HG03457 (cell line): ENCODE measurements around the gene CHMP4B.

ENCODE experiments used
- ATAC-seq: cut with Tn5 transposase; IDR thresholded peaks from one replicate; pipeline ENCODE4 v1.9.1; 2021; ENCODE audit warnings: moderate number of reproducible peaks; ENCODE audit not compliant: unreplicated experiment

The CHMP4B gene, protein sequence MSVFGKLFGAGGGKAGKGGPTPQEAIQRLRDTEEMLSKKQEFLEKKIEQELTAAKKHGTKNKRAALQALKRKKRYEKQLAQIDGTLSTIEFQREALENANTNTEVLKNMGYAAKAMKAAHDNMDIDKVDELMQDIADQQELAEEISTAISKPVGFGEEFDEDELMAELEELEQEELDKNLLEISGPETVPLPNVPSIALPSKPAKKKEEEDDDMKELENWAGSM

GRCh38 chr20:33810885-33811775 lies at the start of gene CHMP4B:
CHMP4B (plus strand) TSS chr20:33811348; CDS start chr20:33811469, 121 bp downstream.
- peak; percentile 89 for ATAC-seq

DNA sequence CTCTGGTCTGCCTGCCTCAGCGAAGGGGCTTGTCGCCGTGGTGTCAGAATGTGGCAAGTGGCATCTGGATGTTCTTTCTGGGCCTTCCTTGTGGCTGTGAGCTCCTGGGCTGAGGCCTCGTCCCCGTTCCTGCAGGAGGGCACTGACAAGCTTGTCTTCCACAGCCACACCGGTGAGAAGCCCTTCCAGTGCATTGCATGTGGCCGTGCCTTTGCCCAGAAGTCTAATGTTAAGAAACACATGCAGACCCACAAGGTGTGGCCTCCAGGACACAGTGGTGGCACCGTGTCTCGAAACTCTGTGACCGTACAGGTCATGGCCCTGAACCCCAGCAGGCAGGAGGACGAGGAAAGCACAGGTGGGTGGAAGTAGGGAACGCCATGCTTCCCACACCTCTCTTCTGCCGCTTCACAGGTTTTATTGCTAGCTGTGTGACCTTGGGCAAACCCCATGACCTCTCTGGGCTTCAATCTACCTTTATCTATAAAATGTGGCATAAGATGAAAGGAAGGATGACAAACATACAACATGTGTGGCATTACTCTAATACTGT lies 49.4 kb upstream of the CHMP4B start:
- no peak for ATAC-seq

- ATAC-seq: no peak
These were observed 46.0 kb upstream of the CHMP4B start for GRCh38 chr20:33765099-33765498.

GRCh38 chr20:33765592-33765991 lies 45.6 kb upstream of the CHMP4B start:
- ATAC-seq: no peak

- no peak for ATAC-seq
These were observed 44.5 kb upstream of the CHMP4B start for GRCh38 chr20:33766686-33767085.

GRCh38 chr20:33767777-33768138 lies 43.4 kb upstream of the CHMP4B start:
- ATAC-seq: no peak

GRCh38 chr20:33769043-33769442 lies 42.1 kb upstream of the CHMP4B start:
- no peak for ATAC-seq

GRCh38 chr20:33770005-33770404 lies 41.1 kb upstream of the CHMP4B start:
- ATAC-seq: no peak

- no peak for ATAC-seq
These were observed 39.2 kb upstream of the CHMP4B start for GRCh38 chr20:33771938-33772337.

DNA sequence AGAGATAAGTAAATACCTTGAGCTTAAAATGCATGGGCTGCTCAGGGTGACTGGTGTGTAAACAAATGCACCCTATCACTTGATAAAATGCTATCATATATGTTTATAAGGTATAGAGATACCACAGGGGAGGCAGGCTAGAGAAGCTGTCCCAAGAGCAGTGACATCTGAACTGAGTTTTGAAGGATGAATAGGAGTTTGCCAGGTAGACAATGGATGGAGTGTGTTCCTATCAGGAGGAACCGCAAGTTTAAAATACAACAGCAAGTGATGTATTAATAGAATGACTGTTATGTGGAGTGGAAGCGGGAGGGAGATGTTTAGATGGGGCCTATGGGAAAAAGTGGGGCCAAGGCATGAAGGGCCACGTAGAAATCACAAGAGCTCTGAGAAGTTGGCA lies 38.7 kb upstream of the CHMP4B start:
- ATAC-seq: no peak

DNA sequence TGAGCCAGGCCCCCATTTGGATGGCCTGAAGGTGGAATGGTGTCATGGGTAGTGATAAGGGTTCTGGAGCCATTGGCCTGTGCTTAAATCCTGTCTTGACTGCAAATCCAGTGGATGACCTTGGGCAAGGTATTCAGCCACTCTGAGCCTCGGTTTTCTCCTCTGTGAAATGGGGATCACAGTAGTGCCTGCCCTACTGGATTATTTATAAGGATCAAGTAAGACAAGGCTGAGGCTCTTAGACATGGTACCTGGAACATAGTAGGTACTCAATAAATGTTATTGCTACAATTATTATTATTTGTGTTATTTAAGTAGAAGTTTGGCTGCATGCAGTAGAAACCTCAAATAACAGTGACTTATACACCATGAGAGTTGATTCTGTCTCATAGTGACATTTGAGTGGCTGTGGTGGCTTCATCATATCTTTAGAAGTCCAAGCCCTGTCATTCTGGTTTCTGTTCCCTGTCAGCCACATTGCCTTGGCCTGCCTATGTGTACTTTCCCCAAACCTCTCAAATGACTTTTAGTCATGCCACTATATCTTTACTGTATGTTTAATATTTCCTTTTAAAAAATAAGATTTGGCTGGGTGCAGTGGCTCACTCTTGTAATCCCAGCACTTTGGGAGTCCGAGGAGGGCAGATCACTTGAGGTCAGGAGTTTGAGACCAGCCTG lies 37.6 kb upstream of the CHMP4B start:
- ATAC-seq: no peak

- no peak for ATAC-seq
These were observed 33.3 kb upstream of the CHMP4B start for GRCh38 chr20:33777816-33778215.

GRCh38 chr20:33781133-33781532 lies 30.0 kb upstream of the CHMP4B start:
- no peak for ATAC-seq

DNA sequence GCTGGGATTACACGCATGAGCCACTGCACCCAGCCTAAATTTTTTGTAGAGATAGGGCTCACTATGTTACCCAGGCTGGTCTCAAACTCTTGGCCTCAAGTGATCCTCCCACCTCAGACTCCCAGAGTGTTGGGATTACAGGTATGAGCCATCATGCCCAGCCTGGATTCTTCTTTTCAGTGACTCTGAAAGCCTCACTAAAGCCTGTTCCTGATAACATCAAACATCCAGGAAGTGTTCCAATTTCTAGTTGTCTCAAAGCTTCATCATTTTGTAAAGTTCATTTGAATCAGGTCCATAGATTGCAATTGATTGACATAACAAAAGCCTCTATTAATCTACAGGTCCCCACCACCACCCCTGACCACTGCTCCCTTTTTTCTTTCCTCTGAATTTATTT lies 29.2 kb upstream of the CHMP4B start:
- no peak for ATAC-seq

DNA sequence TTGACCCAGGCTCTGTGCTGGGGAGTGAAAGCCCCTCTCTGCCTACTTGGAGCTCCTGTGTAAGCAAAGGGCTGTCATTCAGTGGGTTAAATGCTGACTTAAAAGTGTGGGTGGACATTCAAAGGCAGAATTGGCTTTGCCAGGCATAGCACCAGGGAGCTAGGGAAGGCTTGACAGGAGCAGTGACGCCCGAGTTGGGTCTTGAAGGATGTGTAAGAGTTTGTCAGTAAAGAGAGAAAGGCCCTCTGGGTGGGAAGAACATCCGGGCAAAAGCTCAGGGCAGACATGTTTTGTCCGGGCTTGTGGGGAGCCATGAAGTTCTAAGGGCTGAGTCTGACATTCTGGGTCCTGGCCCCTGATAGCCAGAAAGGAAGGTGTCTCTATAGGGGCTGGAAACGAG lies 27.9 kb upstream of the CHMP4B start:
- ATAC-seq: no peak

DNA sequence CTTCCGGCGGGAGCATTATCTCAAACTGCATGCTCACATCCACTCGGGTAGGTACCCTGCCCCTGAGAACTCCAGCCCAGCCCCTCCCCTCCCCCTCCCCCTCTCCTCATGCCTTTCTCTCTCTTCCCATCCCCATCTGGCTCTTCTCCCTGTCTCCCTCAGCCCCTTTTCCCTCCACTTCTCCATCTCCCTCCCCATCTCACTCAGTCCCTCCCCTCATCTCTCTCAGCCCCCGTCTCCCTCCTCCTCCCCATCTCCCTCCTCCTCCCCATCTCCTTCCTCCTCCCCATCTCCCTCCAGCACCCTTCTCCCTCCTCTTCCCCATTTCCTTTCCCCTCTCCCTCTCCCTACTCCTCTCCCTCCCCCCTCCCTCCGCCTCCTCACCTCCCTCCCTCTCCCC lies 27.3 kb upstream of the CHMP4B start:
- ATAC-seq: no peak

DNA sequence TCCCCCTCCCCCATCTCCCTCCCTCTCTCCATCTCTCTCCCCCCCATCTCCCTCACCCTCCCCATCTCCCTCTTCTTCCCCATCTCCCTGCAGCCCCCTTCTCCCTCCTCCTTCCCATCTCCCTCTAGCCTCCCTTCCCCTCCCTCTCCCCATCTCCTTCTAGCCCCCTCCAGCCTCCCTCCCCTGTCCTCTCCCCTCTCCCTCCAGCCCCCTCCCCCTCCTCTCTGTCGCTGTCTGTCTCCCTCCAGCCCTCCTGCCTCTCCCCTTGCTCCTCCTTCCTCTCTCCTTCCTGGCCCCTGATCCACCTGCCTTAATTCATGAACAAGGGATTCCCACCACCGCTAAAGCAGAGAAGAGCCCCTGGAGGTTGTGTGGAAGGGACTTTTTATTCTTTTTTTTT lies 26.9 kb upstream of the CHMP4B start:
- ATAC-seq: no peak

GRCh38 chr20:33785503-33785902 lies 25.6 kb upstream of the CHMP4B start:
- no peak for ATAC-seq

DNA sequence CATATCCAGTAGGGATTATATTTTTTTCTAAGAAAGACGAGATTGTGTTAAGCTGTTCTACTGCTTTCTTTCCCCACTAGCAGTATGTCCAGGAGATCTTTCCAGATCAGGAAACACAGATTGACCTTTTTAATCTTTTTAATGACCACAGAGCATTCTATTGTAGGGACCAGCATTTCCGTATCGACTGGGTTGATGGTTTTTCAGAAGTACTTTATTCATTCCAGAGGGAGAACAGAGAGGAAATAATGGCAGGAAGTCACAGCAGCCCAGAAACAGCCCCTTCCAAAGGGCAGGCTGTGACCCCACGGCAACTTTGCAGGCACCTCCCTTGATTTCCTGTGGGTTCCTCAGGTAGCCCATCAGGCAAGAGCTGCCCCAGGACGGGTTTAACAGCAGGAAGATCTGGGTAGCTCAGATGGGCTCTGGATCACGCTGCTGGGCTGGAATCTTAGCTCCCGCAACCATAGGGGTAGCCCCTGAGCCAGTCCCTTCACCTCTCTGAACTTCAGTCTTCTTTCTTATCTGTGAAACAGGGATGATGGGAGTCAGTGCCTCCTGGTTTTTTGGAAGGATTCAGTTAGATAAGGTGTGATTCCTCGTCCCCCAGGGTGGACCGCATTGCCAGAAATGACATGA lies 23.8 kb upstream of the CHMP4B start:
- ATAC-seq: no peak

- ATAC-seq: no peak
These were observed 22.6 kb upstream of the CHMP4B start for GRCh38 chr20:33788351-33789049.
